Measurements from ENCODE around the gene CREB5.
"Not testable (repeated sequence)": the region's sequence is repeated elsewhere in the genome, so short reads cannot be mapped to it uniquely, and the experiment has no call there.

The CREB5 gene

DNA sequence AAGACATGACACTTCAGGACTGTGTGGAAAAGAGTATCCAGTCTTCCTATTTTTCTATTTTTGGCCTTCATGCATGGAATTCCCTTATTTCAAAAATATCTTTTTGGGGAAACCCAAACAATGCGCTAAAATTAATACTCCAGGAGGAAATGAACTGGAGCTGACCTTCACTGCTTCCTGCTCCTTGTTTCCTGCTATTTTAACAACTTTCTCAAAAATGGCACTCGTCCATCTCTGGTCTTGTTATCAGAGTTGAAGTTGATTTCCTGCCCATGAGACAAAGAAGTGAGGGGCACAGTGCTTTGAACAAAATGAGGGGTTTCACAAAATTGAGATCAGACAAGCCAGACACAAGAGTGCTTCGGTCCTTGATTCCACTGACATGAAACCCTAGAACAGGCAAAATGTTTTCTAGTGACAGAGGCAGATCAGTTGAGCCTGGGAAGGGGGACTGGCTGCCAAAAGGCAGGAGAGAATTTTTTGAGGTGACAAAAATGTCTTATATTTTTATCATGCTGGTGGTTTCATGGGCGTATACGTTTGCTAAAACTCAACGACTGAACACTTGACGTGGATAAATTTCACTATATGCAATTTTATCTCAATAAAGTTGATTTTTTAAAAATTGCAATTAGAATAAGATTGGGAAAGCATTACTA is 193.2 kb downstream of the CREB5 start:
- FAIRE-seq (no peak), DNase-seq (ENCODE audit: low spot score) (no peak)

DNA sequence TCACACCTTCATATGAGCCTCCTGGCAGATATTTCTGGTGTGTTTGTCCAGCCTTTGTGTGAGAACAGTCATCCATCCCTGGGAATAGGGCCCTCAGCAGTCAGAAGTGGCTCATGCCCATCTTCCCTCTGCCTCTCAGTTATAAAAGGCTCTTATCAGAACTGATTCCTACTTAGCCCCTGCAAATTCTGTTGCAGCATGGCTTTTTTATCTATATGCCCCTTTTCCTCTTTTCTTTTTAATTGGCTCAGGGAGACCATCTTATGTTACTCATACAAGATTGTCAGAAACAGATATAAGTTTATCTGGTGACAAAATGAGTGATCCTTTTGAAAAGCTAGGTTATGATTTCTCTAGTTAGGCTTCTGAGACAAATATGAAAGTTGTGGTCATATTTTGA is 194.1 kb downstream of the CREB5 start:
- DNase-seq (ENCODE audit: low spot score) = no peak
- peak; percentile 10 for FAIRE-seq

DNA sequence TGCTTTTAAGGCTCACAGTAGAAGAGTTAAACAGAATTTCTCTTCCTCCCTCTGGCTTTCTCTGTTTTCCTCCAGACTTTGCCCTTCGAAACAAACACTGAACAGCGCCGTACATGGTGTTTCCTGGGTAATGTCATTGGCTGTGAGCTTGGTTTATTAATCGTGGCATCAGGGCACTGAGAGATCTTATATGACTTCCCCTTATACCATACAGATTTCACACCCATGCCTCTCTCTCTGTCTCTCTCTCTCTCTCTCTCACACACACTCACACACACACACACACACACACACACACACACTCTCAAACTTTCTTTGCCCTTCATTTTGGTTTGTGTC is 195.5 kb downstream of the CREB5 start:
- no peak for FAIRE-seq
- no peak for DNase-seq (ENCODE audit: low spot score)

DNA sequence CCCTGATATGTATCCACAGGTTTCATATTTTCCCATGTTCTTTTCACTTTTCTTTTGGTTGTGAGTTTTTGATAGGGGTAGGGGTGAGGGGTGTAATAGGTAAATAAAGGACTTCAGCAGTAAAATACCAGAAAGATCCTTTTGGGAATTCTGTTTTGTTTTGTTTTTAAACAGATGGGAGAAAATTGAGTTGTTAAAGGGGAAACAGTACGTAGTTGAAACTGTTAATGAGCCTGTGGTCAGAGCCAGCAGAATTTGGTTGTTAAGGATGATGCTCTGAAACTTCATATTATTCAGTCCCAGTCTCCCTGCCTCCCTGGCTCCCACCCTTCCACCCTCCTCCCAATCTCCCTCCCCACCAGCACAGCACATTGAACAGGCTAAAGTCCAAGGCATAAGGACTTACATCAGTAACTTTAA is 195.9 kb downstream of the CREB5 start:
- DNase-seq (ENCODE audit: low spot score) (no peak), FAIRE-seq (no peak)

DNA sequence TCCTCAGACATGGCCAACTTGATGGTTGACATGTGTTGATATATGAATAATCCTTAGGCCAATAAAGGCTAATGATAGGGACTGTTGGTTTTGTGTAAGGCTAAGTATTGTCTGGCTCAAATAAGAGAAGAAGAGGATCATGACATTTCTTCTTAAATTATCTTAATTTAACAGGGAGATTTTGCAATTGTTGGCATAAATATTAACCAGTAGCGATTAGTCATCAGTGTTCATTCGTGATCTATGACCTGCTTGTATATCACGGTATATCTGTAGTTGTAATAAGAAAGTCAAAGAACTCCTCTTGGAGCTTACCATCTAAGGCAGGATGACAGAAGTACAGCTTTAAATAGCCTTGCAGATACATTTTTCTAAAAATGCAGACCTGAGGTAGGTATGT is 196.4 kb downstream of the CREB5 start:
- FAIRE-seq (peak; percentile 96), DNase-seq (ENCODE audit: low spot score) (peak; percentile 58)

DNA sequence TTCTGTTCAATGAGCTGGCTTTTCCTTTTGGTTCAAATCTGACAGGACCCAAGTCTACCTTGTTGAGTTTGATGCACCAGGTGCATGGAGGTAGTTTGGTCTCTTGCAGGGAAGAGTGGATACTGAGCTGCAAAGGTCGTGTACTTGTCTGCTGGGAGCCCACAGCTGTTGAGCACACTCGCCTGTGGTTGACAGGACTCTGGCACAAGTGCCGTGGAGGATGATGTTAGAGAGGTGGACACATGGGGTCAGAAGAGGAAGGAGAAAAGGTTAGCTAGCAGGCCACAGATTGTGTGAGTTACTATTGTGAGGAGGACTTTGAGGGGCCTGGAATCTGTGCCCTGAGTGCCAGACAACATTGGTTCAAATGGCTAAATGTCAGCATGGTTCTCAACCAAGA is 197.3 kb downstream of the CREB5 start:
- DNase-seq (ENCODE audit: low spot score) (no peak), FAIRE-seq (no peak)

DNA sequence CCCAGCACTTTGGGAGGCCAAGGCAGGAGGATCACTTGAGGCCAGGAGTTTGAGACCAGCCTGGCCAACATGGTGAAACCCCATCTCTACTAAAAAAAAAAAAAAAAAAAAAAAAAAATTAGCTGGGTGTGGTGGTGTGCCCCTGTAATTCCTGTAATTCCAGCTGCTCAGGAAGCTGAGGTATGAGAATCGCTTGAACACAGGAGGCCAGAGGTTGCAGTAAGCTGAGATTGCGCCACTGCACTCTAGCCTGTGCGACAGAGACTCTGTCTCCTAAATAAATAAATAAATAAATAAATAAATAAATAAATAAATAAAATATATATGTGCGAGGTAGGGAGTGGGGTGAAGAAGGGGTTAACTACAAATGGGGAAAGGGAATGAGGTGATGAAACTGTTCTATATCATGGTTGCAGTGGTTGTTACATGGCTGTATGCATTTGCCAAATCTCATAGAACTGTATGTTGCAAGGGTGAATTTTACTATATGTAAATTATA is 199.1 kb downstream of the CREB5 start:
- FAIRE-seq; DNase-seq (ENCODE audit: low spot score): not testable (repeated sequence)

DNA sequence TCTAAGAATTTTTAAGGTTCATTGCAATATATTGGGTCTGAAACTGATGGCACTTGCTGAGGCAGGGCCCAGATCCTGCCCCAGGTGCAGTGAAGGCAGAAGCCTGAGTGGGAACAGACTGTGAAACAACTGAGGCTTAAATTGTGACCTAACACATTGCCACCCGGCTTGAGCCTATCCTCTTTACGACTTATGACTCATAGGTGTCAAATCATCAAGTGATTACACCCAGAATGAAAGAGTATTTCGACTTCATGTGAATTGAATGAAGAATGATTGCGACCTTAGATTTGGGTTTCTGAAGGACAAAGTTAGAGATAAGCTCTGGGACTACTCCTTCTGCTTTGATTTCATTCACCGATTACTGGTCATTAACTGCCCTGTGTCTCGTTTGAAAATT is 200.9 kb downstream of the CREB5 start:
- peak; percentile 42 for FAIRE-seq
- peak; percentile 52 for DNase-seq (ENCODE audit: low spot score)

DNA sequence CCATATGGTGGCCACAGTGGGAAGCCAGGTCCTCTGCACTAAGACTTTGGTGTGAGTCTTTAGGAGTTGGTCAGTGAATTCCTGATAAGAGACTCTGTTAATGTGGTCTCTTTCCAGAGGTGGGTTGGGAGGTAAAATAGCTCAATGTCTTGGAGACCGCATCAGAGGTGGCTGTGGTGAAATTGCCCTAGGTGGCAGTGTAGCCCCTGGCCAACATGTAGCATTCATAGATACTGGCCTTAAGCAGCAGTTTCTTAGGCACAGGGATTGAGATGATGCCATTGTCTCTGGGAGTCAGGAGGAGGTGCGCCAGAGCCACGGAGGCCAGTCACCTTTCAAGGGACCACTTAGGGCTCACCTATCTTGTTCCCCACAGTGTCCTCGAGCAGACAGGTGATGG is 202.8 kb downstream of the CREB5 start:
- DNase-seq (ENCODE audit: low spot score) = no peak
- FAIRE-seq = no peak

DNA sequence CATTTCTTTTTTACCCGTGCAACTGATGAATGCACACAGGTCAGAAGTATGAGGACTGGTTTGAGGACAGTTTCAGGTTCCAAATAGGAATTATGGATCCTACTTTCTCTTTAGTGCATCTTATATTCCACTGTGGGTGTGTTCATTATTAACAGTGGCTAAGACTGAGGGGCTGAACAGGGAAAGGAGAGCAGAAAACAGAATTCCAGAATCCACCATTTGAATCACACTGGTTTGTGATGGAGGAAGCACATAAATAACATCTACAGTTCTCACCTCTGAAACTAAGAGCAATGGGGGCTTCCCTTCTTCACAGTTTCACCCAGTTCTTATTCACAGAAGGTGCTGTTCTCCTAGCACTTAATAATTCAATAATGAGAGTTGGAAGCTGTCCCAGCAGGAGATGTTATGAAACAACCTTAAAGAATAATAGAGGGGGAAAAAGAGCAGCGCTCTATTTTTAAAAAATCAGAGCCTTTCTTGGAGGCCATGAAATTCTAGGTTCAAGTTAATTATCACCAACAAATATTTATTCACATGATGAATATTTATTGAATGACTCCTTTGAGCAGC is 205.1 kb downstream of the CREB5 start:
- no peak for FAIRE-seq

DNA sequence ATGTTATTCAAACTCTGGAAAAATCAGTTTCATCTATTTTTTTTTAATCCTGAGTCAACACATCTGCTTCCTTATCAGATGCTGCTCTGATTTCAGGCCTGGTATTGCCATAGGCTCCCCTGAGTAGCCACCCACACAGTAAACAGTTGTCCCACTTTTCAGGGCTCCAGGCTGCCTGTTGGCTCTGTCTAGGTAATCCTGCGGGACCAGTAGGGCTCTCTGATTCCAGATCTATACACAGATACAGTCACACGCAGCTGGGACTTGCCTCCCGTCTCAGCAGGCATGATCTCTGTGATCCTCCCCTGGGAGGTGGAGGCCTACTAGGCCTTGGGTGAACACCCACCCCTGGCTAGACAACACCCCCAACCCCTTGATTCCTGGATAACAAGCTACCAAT is 206.1 kb downstream of the CREB5 start:
- DNase-seq (ENCODE audit: low spot score) (no peak), FAIRE-seq (no peak)

More for the DNA sequence above, 205.1 kb downstream of the CREB5 start:
- DNase-seq (ENCODE audit: low spot score) = no peak

DNA sequence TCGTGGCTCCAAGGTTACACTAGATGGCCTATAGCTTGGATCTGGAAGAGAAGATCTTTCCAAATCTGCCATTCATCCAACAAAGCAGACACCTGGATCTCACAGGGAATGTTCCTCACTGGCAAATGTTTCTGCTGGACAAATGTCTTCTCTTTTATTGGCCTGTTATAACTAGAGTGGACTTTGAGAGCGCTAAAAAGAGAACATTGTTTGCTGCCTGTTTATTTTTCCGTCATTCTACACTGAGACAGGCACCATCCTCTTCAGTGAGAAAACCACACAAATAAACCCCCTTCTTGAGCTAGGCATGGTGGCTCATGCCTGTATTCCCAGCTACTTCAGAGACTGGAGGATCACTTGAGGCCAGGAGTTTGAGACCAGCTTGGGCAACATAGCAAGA is 206.9 kb downstream of the CREB5 start:
- FAIRE-seq (no peak), DNase-seq (ENCODE audit: low spot score) (no peak)

DNA sequence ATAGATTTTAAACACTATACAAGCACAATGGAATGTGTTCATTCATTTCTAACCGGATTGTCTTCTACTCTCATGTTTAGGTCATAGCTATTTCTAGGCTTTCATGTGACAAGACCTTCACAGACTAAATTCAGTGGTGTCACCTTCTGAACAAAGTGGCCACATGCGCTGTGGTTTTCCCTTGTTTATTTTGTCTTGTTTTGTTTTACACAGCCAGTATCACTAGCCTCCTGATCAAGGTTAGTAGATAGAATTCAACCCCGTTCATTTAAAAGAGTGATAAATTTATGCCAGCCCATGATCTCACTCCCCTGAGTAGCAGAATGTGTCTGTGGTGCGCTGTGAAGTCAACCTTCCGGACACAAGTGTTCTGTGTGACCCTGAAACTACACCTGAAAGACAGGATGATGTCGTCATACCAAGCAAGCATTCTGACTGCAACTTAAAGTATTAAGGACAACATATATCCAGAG is 209.1 kb downstream of the CREB5 start:
- DNase-seq (ENCODE audit: low spot score) (no peak), FAIRE-seq (no peak)

DNA sequence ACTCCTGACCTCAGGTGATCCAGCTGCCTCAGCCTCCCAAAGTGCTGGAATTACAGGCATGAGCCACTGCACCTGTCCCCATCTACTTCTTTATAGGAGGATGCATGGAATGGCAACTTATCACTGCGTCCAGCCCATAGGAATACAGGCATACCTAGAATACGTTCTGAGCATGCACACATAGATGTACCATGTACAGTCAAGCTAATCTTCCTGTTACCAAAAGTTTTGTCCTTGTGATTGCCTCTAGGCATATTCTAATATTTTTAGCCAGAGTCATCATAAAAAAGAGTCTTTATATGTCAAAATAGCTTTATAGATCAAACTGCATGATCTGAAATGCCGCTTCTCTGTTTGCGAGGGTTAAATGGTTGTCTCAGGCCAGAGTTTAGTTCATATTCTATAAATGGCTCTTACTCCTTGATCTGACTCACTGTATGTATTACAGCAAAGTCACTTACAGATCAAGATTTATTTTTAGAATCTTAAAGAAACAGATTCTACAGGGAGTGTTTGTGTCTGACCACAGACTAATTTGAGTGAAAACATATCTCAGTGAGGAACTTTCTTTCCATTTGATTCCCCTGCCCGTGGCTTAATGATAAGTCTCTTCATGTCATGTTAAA is 210.9 kb downstream of the CREB5 start:
- peak; percentile 81 for FAIRE-seq
- peak; percentile 73 for DNase-seq (ENCODE audit: low spot score)

DNA sequence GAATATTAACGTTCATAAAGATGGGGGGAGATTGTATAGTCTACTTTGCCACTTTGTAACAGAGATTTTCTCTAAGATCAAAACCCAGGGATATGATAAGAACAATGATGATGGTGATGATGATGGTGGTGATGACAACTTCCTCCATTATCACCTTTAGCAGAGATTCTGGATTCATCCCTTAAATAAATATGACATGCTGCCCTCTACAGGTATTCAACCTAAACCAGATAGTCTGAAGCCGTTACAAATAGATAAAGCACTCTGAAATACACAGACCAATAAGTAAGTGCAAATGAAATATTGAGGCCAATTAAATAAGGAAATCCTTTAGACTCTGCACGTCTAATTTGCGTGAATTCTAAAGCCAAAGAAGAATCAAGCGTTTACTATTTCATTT is 211.5 kb downstream of the CREB5 start:
- DNase-seq (ENCODE audit: low spot score) = peak; percentile 55

DNA sequence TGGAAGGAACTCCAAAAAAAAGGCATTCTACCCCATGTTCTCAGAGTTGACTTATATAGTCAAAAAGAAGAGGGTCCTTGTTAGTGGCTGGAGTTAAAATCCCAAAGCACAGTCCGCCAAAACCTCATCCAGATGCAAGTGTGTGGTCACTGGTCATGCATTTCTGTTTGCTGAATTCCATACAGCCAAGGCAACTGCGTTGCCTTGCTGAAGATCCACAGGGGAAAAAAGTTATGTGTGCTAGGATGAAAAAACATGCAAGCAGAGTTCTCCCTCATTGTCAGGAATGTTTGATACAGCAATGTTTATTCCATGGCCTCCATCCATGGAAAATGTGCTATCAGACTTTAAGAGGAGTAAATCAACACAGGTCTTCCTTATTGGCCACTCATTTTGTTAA is 213.1 kb downstream of the CREB5 start:
- DNase-seq (ENCODE audit: low spot score) = no peak
- FAIRE-seq = no peak

More for the DNA sequence above, 211.5 kb downstream of the CREB5 start:
- no peak for FAIRE-seq

DNA sequence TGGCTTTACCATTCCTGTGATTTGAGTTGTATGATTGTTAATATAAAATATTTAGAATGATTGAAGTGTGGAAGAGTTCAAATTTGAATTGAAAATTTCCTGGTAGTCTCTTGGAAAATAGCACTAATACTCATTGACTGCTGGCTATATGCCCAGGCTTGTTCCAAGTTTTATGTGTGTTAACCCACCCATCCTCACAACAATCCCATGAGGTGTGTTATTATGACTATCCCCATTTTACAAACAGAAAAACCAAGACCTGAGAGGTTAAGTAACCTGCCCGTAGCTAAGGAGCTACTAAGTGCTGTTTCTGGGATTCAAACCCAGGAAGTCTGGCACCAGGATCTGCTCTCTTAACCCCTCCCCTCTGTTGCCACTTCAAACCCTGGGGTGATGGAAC is 213.9 kb downstream of the CREB5 start:
- FAIRE-seq (no peak), DNase-seq (ENCODE audit: low spot score) (no peak)

DNA sequence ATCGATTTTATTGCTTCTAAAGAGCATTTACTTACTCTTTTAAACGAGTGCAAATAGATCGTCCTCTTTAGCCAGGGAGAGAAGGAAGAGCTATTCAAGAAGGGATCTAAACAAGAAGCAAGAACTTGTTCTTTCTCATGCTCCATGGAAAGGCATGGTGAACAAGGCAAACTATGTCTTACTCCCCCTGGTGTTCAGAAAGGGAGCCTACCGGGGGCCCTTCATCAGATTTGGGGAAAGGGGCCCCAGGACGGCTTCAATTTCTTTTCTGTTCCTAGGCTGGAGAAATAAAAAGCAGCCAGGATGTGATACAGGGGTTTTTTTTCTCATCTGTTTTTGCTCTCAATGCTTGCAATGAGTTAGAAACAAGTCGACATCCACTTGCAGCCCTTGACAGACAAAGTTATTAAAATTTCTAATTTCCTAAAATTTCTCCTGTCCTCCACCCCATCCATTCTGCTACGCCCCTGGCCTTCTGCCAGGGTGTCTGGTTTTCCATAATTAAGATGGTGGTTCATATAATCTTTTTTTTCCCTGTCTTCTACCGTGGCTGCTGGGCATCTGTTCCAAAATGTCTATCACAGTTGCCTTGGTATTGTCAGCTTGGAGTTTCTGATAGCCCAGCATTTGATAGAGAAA is 214.4 kb downstream of the CREB5 start:
- peak; percentile 42 for FAIRE-seq
- no peak for DNase-seq (ENCODE audit: low spot score)

DNA sequence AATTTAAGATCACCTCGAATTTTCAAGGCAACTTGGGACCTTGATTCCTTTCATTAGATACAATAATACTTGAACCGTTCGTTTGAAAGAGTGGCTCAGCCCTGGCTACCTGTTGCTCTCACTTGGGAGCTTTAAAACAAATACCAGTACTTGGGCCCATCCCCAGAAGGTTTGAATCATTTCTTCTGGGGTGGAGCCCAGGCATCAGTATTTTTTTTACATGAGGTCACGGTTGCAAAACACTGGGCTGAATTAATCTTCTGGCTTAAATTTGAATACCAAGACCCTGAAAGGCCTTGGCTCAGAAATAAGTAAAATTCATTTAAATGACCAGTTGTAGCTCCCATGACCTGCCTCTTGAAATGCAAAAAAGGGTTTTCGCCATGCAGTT is 214.9 kb downstream of the CREB5 start:
- FAIRE-seq (no peak), DNase-seq (ENCODE audit: low spot score) (no peak)

DNA sequence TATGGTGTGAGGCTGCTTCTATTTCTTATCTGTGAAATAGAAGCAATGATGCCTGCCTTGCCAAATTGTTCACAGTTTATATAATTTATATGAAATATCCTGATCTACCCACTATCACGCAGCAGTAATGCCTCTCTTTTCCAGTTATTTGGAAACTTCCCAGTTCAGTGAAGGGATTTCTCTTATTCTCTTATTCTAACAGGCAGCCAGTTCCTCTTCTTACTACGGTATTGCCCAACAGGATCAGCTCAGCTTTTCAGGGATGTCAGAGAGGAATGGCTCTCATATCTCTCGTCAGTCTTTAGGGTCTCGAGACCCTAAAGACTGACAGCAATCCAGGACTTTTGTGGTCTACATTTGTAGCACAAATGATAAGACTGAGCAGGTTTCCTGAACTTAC is 215.6 kb downstream of the CREB5 start:
- FAIRE-seq = no peak
- no peak for DNase-seq (ENCODE audit: low spot score)

DNA sequence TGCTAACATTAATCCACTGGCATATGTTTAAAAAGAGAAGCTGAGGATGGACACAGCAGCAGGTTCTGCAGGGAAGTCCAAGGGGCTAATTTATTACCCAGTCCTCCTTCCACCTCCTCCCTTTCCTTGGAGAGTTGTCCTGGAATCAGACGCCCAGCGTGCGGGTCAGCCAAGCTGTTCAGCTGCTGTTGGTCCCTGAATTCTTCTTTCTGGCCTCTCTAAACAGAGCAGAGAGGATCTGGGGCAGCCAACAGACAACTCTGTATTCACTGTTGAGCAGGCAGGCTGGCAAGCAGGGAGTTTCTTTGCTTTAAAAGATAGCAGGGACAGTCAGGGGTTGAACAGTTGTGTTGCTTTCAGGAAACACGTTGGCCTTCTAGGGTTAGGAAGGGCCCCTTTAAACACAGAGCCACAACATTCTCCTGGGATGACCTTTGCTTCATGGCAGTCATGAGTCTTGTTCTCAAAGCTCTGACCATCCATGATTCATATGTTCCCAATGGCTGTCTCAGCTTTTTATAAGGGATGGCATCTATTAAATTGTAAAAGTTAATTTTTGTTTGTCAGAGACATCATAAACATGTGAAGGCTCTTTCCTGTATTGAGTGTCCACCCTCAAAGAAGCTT is 217.0 kb downstream of the CREB5 start:
- FAIRE-seq (peak; percentile 28), DNase-seq (ENCODE audit: low spot score) (peak; percentile 29)

DNA sequence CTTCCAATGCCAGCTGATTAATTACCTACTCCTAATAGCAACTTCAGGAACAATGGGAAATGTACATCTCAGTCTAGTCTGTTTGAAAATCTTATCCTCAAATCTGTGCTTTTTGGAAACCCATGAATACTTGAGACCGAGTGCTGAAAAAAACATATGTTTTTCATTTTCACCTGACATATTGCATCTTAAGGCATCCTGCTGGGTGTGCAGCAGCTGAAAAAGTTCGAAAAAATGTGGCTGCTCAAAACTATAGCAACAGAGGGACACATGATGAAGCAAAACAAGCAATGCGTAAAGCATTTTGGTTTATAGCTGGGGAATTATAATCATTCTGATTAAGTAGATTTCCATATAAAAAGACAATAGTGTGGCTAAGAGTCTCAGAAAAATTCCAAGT is 218.0 kb downstream of the CREB5 start:
- FAIRE-seq = no peak
- no peak for DNase-seq (ENCODE audit: low spot score)
